ENCODE measurements around the gene ASB11.

Gene ASB11, protein sequence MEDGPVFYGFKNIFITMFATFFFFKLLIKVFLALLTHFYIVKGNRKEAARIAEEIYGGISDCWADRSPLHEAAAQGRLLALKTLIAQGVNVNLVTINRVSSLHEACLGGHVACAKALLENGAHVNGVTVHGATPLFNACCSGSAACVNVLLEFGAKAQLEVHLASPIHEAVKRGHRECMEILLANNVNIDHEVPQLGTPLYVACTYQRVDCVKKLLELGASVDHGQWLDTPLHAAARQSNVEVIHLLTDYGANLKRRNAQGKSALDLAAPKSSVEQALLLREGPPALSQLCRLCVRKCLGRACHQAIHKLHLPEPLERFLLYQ

GRCh38 chrX:15315509-15315908 is at the start of gene ASB11:
Gene ASB11, minus strand, starts transcription at chrX:15315640. Its CDS starts 35 bp downstream, at chrX:15315605.
- no peak for DNase-seq (ENCODE audit: low spot score)

DNA sequence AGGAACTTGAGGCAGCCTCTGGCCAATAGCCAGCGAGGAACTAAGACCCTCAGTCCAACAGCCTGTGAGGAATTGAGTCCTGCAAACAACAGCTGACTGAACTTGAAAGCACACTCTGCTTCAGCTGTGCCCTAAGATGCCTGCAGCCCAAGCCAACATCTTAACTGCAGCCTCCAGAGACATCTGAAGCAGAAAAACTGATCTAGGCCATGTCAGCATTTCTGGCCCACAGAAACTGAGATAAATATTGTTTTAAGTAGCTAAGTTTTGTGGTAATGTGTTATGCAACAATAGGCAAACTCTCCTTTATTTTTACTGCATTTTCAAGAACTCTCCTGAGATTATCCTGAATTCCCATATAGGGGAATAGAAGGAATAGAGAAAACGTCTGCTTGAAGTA is 44.3 kb upstream of the ASB11 start:
- no peak for DNase-seq (ENCODE audit: low spot score)

DNA sequence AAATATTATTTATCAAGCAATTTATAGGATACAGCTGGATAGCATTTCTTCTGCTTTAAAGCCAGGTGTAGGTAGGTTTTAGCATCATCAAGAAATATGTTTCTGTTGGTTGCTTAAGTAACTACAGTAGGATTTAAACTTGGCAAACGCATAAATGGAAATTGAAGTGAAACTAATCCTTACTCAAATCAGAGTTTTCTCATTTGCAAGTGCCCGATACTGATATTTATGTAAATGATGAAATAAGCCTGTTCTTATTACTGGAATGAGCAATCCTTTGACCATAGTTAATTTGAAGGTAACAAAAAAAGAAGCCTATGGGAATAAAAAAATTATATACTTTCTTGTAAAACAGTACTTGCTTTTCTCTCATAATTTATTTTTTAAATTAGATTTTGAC is 43.1 kb upstream of the ASB11 start:
- DNase-seq (ENCODE audit: low spot score), result no peak

GRCh38 chrX:15356444-15356843 is 41.0 kb upstream of the ASB11 start:
- no peak for DNase-seq (ENCODE audit: low spot score)

DNA sequence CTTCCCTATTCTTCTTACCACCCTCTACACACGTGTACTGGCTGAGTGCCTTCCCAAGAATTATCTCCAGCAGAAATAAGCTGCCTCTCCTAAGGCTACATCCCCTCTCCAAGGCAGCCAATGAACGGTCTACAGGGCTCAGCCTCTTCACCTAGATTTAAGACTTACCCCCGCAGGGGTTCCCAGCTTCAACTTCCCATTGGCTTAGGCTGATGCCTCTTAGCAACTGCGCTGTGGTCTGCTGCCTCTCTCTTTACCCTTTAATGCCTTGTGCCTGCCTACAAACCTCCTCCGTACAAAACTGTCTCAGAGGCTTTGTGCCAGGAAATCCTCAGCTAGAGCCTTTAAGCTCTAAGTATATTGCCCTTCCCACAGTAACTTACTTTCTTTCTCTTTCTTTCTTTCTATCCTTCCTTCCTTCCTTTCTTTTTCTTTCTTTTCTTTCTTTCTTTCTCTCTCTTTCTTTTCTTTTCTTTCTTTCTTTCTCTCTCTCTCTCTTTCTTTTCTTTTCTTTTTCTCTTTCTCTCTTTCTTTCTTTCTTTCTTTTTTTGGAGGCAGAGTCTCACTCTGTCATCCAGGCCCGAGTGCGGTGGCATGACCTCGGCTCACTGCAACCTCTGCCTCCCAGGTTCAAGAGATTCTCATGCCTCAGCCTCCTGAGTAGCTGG is 35.0 kb upstream of the ASB11 start:
- DNase-seq (ENCODE audit: low spot score), result no peak

DNA sequence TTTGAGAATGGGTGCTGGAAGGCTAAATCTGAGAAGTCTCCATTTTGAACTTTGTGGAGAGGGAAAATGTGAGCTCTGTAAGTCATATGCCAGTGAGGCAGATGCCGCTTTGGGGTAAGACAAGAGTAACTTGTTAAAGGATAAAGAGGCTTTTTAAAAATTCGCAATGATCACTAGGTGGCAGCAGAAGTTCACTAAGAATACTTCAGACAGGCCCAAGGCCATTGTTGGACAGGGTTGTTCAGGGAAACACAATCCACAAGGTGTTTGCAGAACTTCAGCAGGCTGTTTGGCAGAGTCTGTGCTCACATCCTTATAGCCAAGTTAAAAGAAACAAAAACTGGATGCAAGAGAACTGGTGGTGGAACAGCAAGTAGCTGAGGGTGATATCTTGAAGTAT is 33.6 kb upstream of the ASB11 start:
- DNase-seq (ENCODE audit: low spot score), result peak; percentile 46

GRCh38 chrX:15345976-15346375 is 30.5 kb upstream of the ASB11 start:
- no peak for DNase-seq (ENCODE audit: low spot score)

- no peak for DNase-seq (ENCODE audit: low spot score)
Observed at GRCh38 chrX:15344106-15344505, 28.7 kb upstream of the ASB11 start.

- no peak for DNase-seq (ENCODE audit: low spot score)
Observed at GRCh38 chrX:15343075-15343476, 27.6 kb upstream of the ASB11 start.

GRCh38 chrX:15340867-15341266 is 25.4 kb upstream of the ASB11 start:
- no peak for DNase-seq (ENCODE audit: low spot score)

- peak; percentile 8 for DNase-seq (ENCODE audit: low spot score)
Observed at GRCh38 chrX:15336023-15336413, 20.6 kb upstream of the ASB11 start.

DNA sequence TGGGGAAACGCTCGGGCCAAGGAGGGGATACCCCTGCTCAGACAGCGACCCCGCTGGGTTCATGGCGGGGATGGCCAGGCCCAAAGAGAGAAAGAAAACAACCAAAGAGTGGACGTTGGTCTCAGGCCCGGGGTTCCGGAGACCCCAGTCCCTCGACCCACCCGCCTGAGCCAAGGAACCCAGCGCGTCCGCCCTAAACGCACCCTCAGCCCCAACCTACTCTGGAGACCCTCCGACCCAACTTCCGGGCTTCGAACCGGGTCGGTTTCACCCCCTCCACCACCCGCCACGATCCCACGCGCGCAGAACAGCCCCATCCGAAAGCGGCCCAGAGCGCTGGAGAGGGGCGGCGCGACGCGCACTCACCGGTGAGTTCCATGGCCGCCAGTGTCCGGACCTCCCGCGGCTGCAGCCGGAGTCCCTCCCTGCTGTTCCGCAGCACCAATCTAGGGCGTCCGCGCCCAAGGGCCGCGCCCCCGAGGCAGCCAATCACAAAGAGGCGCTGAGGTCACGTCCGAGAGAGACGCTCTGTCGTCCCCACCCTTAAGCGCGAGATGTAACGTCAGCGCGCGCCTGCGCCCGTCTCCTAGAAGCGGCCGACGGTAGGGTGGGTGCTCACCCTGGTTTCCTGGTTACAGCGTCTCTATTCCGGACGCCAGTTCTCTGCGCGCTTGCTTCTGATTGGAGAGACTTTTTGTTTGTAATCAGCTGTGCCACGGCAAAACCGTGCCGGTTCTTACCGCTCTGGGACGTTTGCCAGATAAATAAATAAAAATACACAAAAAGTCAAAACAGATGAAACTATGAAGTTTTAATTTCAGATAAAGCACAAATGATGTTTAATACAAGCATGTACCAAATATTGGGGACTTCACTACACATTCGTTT is 19.9 kb upstream of the ASB11 start, which contains the start of gene PIGA:
PIGA (minus strand) TSS at position 389 of the 888 bp plus-strand sequence. CDS start 3,593 bp downstream, outside the sequence.
- DNase-seq (ENCODE audit: low spot score), result peak; percentile 93

DNA sequence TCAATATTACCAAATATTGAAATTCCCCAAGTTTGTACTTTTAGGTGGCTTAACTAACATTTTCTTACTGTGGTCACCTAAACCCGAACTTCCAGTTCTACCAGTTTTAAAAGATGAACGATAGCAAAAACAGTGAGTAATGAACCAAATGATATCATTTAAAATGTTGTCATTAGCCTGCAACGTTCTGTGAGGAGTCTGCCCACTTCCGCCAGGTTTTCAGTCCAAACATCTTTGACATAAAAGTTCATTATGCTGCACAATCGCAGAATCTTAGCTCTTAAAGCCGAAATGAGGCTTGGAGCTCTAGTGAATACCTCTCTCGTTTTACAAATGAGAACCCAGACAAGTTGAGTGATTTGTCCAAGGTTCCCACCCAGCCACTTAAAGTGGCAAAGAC is 19.1 kb upstream of the ASB11 start:
- peak; percentile 4 for DNase-seq (ENCODE audit: low spot score)

- no peak for DNase-seq (ENCODE audit: low spot score)
Observed at GRCh38 chrX:15328821-15329220, 13.4 kb upstream of the ASB11 start.

GRCh38 chrX:15328131-15328530 is 12.7 kb upstream of the ASB11 start:
- no peak for DNase-seq (ENCODE audit: low spot score)

- DNase-seq (ENCODE audit: low spot score), result no peak
Observed at GRCh38 chrX:15322472-15322871, 7.0 kb upstream of the ASB11 start.

GRCh38 chrX:15322072-15322471 is 6.6 kb upstream of the ASB11 start:
- DNase-seq (ENCODE audit: low spot score), result no peak

DNA sequence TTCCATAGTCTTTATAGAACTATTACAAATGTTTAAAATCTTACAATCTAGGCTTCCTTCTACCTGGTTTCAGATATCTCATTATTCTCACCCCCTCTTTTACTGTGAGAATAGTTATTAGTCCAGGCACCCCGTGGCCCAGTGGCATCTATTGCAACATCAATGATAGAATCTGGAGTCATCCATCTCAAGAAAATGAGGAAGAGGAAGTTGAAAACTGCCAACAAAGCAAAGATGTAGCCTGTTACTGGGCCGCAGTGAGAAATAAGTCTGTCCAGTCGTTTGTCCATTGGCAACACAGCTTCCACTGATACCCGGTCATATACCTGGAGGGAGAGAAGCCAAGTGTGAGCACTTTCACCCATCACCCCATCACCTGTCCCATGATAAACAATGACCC is 6.0 kb upstream of the ASB11 start:
- no peak for DNase-seq (ENCODE audit: low spot score)

- DNase-seq (ENCODE audit: low spot score), result no peak
Observed at GRCh38 chrX:15320297-15320696, 4.9 kb upstream of the ASB11 start.

DNA sequence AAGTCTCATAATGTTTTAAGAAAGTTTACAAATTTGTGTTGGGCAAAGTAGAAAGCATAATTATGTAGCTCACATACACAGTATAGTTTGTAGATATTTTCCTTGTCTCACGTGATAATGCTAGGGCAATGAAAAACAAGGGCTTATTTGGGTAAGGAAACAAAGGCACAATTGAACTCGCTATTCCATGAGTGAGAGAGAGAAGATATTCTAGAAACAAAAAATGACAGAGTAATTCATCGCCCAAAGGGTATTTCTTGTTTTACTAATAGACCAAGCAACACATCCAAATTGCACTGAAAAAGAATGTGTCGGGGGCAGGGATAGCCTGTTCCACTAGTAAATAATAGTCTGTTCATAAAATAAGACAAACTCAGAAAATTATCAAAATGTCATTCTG is 3.6 kb upstream of the ASB11 start:
- DNase-seq (ENCODE audit: low spot score), result no peak

DNA sequence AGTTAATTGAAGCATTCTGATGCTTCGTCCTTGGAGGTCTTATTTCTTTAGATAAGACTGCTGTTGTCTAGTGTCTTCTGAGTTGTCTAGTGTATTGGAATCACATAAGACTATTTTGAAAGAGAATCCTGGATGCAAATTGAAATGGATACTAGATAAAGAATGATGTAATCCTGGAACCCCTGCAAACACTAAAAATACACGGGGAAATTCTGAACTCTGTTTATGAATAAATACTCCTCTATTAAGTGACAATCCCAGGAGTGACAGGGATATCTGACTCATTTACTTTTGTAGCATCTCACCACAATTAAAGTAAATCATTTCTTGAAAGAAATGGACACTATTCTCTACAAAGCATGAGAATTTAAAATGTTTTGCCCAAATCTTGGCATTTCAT is 968 bp downstream of the ASB11 start:
- no peak for DNase-seq (ENCODE audit: low spot score)

GRCh38 chrX:15311119-15311518 is 4.3 kb downstream of the ASB11 start:
- no peak for DNase-seq (ENCODE audit: low spot score)

GRCh38 chrX:15310117-15310516 is 5.3 kb downstream of the ASB11 start:
- DNase-seq (ENCODE audit: low spot score), result no peak

All from activated CD4-positive, alpha-beta T cell treated with anti-CD3 and anti-CD28 coated beads, Interleukin-2, Interleukin-4, amounts not matched to agents 100 ng/mL and 50 ng/mL, durations not matched to agents 16 hours and 8 hours (primary cell).